HL-60 (cell line): ENCODE data around the gene CLSTN2.

ENCODE experiments used
- DNase-seq, 2 experiments: peaks; one replicate each; pipeline ENCODE4 v3.0.0-alpha.2; 2010 to 2020; ENCODE audit warnings: low read depth in 1 of 2, low spot score in 1 of 2
- H3K27ac ChIP-seq: fragments of 250-450 bp; sonication (Bioruptor Pico); replicated peaks from 2 replicates; pipeline ENCODE4 v1.5.1; 2020; ENCODE audit warnings: mild to moderate bottlenecking, moderate library complexity
- H3K27me3 ChIP-seq: fragments of 250-450 bp; sonication (Bioruptor Pico); 2 replicates; pipeline ENCODE4 v1.5.1; 2021; ENCODE audit warnings: mild to moderate bottlenecking, moderate library complexity; ENCODE audit not compliant: insufficient read depth, poor library complexity, severe bottlenecking
- H3K4me3 ChIP-seq: replicated peaks from 2 replicates; pipeline ENCODE4 v1.5.1; 2011; ENCODE audit warnings: mild to moderate bottlenecking, control low read depth, low read length; ENCODE audit not compliant: insufficient read depth
- CTCF ChIP-seq: IDR thresholded peaks from one replicate; pipeline ENCODE4 v1.5.1; 2011; ENCODE audit warnings: low read length, control low read depth, inconsistent platforms; ENCODE audit not compliant: insufficient read depth
- GABPA ChIP-seq: IDR thresholded peaks from 2 replicates; pipeline ENCODE4 v1.6.1; 2012; ENCODE audit warnings: low read depth
- POLR2AphosphoS5 ChIP-seq: IDR thresholded peaks from 2 replicates; pipeline ENCODE4 v1.6.1; 2012; ENCODE audit warnings: low read depth
- SPI1 ChIP-seq: IDR thresholded peaks from 2 replicates; pipeline ENCODE4 v1.6.1; 2012; ENCODE audit warnings: low read depth, mild to moderate bottlenecking, borderline replicate concordance
- TF ChIP-seq, protein P1 (sequence below): IDR thresholded peaks from 2 replicates; pipeline ENCODE4 v1.6.1; 2012; ENCODE audit warnings: low read depth; ENCODE audit not compliant: insufficient replicate concordance

CLSTN2 gene

GRCh38 chr3:140341203-140341602, 406.2 kb downstream of the CLSTN2 start:
- Histone ChIP-seq H3K4me3 (no peak overlapping the region), H3K27me3 (no peaks in the 10 kb centered on the region), H3K27ac (no peak overlapping the region)
- no peak for DNase-seq
- no peak for TF ChIP-seq POLR2AphosphoS5
- no peak for TF ChIP-seq CTCF
- TF ChIP-seq, protein P1, sequence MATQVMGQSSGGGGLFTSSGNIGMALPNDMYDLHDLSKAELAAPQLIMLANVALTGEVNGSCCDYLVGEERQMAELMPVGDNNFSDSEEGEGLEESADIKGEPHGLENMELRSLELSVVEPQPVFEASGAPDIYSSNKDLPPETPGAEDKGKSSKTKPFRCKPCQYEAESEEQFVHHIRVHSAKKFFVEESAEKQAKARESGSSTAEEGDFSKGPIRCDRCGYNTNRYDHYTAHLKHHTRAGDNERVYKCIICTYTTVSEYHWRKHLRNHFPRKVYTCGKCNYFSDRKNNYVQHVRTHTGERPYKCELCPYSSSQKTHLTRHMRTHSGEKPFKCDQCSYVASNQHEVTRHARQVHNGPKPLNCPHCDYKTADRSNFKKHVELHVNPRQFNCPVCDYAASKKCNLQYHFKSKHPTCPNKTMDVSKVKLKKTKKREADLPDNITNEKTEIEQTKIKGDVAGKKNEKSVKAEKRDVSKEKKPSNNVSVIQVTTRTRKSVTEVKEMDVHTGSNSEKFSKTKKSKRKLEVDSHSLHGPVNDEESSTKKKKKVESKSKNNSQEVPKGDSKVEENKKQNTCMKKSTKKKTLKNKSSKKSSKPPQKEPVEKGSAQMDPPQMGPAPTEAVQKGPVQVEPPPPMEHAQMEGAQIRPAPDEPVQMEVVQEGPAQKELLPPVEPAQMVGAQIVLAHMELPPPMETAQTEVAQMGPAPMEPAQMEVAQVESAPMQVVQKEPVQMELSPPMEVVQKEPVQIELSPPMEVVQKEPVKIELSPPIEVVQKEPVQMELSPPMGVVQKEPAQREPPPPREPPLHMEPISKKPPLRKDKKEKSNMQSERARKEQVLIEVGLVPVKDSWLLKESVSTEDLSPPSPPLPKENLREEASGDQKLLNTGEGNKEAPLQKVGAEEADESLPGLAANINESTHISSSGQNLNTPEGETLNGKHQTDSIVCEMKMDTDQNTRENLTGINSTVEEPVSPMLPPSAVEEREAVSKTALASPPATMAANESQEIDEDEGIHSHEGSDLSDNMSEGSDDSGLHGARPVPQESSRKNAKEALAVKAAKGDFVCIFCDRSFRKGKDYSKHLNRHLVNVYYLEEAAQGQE = no peak
- TF ChIP-seq SPI1 = no peak
- TF ChIP-seq GABPA = no peak

DNA sequence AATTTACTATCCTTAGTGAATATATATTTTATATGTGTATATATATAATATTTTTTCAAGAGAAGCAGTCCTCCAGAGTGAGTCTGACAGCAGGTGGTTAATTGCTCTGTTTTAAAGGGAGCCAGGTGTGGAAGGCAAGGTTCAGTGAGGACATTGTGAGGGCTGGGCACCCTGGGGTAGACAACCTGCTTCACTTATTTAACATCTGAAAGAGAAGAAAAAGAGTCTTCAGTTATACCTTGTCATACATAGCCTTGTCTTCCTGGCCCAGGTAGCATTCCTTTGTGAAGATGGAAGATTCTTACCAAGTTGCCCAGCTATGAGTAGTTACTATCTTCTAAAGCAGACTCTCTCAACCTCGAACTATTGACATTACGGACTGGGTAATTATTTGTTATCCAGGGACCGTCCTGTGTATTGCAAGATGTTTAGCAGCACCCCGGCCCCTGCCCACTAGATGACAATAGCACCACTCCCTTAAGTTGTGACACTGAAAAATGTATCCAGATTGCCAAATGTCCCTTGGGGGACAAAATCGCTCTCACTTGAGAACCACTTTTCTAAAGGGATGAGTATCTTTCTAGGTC, 406.9 kb downstream of the CLSTN2 start:
- Histone ChIP-seq H3K4me3 (no peak overlapping the region), H3K27ac (no peak overlapping the region), H3K27me3 (no peaks in the 10 kb centered on the region)
- no peak for TF ChIP-seq GABPA
- TF ChIP-seq, protein P1 = no peak
- DNase-seq = no peak

GRCh38 chr3:140342668-140343067, 407.7 kb downstream of the CLSTN2 start:
- Histone ChIP-seq H3K4me3 (no peak overlapping the region), H3K27me3 (no peaks in the 10 kb centered on the region), H3K27ac (no peak overlapping the region)
- TF ChIP-seq CTCF (no peak), SPI1 (no peak), GABPA (no peak), POLR2AphosphoS5 (no peak)
- TF ChIP-seq, protein P1 = no peak
- no peak for DNase-seq
